Activated naive CD4-positive, alpha-beta T cell treated with anti-CD3 and anti-CD28 coated beads, Interleukin-2, amount 50 U/mL, for 24 hours (primary cell): ENCODE results near the gene TAGLN.

ENCODE experiments used
- H3K27ac Mint-ChIP-seq: one replicate; pipeline ENCODE4 v1.8.0; 2021; ENCODE audit warnings: mild to moderate bottlenecking, mixed read lengths
- H3K27me3 Mint-ChIP-seq: one replicate; pipeline ENCODE4 v1.8.0; 2021; ENCODE audit warnings: mixed read lengths
- H3K36me3 Mint-ChIP-seq: one replicate; pipeline ENCODE4 v1.8.0; 2021; ENCODE audit warnings: mixed read lengths
- H3K4me1 Mint-ChIP-seq: one replicate; pipeline ENCODE4 v1.8.0; 2021; ENCODE audit warnings: mixed read lengths
- H3K4me3 Mint-ChIP-seq: one replicate; pipeline ENCODE4 v1.8.0; 2021; ENCODE audit warnings: mild to moderate bottlenecking, mixed read lengths
- H3K9me3 Mint-ChIP-seq: one replicate; pipeline ENCODE4 v1.8.0; 2021; ENCODE audit warnings: mixed read lengths

Gene TAGLN

DNA sequence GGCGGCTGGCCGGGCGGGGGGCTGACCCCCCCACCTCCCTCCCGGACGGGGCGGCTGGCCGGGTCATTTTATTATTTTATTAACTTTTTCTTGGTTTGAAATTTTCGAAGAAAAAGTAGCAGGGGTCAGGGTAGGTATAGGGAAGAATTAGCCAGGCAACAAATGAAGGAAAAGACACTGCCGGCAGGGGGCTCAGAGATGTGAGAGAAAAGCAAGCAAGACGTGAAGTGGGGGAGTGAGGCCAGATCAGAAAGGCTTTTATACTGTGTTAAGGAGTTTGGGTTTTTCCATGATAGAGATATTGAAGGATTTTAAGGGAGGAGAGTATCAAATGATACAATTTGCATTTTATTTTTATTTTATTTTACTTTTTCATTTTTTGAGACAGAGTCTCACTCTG is 52.3 kb downstream of the TAGLN start:
- H3K27ac Mint-ChIP-seq, result no peak overlapping the region
- no peaks in the 10 kb centered on the region for H3K4me1 Mint-ChIP-seq
- H3K36me3 Mint-ChIP-seq, result peaks cover 27% of the 10 kb centered on the region
- H3K9me3 Mint-ChIP-seq, result no peaks in the 10 kb centered on the region
- no peaks in the 10 kb centered on the region for H3K27me3 Mint-ChIP-seq
- H3K4me3 Mint-ChIP-seq, result no peak overlapping the region

DNA sequence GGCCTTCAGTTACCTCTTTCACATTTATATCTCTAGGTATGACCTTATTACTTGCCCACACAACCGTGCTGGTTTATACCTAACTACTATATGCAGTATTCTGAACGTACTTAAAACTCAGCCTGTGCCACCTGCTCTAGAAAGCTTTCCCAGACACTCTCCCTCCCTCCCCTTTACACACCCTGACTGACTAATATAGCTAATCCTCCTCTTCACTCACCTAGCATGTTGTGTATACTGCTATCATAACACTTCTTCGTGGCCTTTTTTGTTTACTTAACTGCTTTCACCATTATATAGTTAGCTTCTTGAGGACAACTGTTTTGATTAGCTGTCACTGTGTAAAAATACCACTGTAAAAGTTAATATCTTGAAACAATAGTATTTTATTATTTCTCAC is 56.8 kb downstream of the TAGLN start:
- H3K27me3 Mint-ChIP-seq, result no peaks in the 10 kb centered on the region
- H3K36me3 Mint-ChIP-seq, result peaks cover 22% of the 10 kb centered on the region
- H3K4me1 Mint-ChIP-seq, result no peaks in the 10 kb centered on the region
- H3K9me3 Mint-ChIP-seq, result no peaks in the 10 kb centered on the region
- H3K4me3 Mint-ChIP-seq, result no peak overlapping the region
- no peak overlapping the region for H3K27ac Mint-ChIP-seq

- Mint-ChIP-seq H3K27me3 (no peaks in the 10 kb centered on the region), H3K4me3 (no peak overlapping the region), H3K36me3 (peaks cover 20% of the 10 kb centered on the region)
Observed at GRCh38 chr11:117256573-117256972, 57.4 kb downstream of the TAGLN start.

More at GRCh38 chr11:117256573-117256972, 57.4 kb downstream of the TAGLN start:
- H3K4me1 Mint-ChIP-seq, result no peaks in the 10 kb centered on the region
- H3K9me3 Mint-ChIP-seq, result no peaks in the 10 kb centered on the region
- no peak overlapping the region for H3K27ac Mint-ChIP-seq
